ENCODE data around the gene RHOH. TPM values are rescaled to one million over a fixed set of nuclear protein-coding genes. Genes with fewer than 3 reads are reported as not detected.

The RHOH gene
- total and polyA plus RNA-seq, 2 donors from 2014 or later: 0.17 to 14.1 TPM

DNA sequence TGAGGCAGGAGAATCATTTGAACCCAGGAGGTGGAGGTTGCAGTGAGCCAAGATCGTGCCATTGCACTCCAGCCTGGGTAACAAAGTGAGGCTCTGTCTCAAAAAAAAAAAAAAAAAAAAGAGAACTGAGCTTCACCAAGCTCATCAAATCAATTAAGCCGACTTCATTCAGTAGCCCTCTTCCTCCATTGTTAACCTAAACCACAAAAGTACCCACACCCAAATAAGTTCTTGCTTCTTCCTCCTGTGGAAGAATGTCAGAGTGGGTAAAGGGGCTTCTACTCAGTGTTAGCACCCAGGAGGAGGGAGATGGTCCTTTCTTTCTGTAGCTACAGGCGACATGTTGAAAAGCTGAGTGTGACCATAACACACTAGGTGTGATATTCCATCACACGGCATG, 79.7 kb downstream of the RHOH start:
- H3K27me3 ChIP-seq (ENCODE audit: control insufficient read depth, insufficient read depth, low read length): no peaks in the 10 kb centered on the region
- no peak overlapping the region for H3K4me3 ChIP-seq (ENCODE audit: low read length in 3 of 3)
- no peak overlapping the region for H3K9ac ChIP-seq (ENCODE audit: low read length in 3 of 3)
- FAIRE-seq (no peak), DNase-seq (no peak)
- no peak overlapping the region for H3K27ac ChIP-seq (ENCODE audit: low read depth in 2 of 2, low read length in 2 of 2)
- H3K36me3 ChIP-seq (ENCODE audit: control insufficient read depth in 2 of 3, insufficient read depth in 3 of 3, low read length in 3 of 3): no peaks in the 10 kb centered on the region
- H3K4me1 ChIP-seq (ENCODE audit: control insufficient read depth in 2 of 3, insufficient read depth in 2 of 3, low read depth in 1 of 3, low read length in 3 of 3): no peaks in the 10 kb centered on the region
- H3K9me3 ChIP-seq (ENCODE audit: control insufficient read depth in 2 of 3, insufficient read depth in 1 of 3, low read length in 3 of 3): no peaks in the 10 kb centered on the region
- intact Hi-C loops (cut with DNase I): no loop called here
- TF ChIP-seq, protein P1, sequence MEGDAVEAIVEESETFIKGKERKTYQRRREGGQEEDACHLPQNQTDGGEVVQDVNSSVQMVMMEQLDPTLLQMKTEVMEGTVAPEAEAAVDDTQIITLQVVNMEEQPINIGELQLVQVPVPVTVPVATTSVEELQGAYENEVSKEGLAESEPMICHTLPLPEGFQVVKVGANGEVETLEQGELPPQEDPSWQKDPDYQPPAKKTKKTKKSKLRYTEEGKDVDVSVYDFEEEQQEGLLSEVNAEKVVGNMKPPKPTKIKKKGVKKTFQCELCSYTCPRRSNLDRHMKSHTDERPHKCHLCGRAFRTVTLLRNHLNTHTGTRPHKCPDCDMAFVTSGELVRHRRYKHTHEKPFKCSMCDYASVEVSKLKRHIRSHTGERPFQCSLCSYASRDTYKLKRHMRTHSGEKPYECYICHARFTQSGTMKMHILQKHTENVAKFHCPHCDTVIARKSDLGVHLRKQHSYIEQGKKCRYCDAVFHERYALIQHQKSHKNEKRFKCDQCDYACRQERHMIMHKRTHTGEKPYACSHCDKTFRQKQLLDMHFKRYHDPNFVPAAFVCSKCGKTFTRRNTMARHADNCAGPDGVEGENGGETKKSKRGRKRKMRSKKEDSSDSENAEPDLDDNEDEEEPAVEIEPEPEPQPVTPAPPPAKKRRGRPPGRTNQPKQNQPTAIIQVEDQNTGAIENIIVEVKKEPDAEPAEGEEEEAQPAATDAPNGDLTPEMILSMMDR (IDR thresholded peaks at IDR 0.05; ENCODE audit: borderline replicate concordance, extremely low read depth, insufficient read depth): no peak

DNA sequence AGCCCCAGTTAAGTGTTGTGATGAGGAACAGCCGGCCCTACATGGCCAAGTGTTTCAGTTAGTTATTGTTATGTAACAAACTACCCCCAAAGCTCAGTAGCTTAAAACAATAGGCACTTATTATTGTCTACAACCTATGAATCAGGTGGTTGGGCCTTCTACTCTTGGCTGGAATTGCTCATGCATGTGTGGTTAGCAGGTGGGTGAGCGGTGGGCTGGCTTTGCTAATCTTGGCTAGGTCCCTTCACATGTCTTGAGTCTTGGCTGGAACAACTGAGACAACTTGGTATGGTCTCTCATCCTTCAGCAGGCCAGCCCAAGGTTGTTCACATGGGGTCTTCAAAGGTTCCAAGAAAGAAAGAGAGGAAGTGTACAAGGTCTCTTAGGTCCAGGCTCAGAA, 83.8 kb downstream of the RHOH start:
- DNase-seq (no peak), FAIRE-seq (no peak)
- H3K4me3 ChIP-seq (ENCODE audit: low read length in 3 of 3): no peak overlapping the region
- H3K27ac ChIP-seq (ENCODE audit: low read depth in 2 of 2, low read length in 2 of 2): no peak overlapping the region
- H3K27me3 ChIP-seq (ENCODE audit: control insufficient read depth, insufficient read depth, low read length): no peaks in the 10 kb centered on the region
- H3K9me3 ChIP-seq (ENCODE audit: control insufficient read depth in 2 of 3, insufficient read depth in 1 of 3, low read length in 3 of 3): no peaks in the 10 kb centered on the region
- TF ChIP-seq, protein P1 (IDR thresholded peaks at IDR 0.05; ENCODE audit: borderline replicate concordance, extremely low read depth, insufficient read depth): no peak
- intact Hi-C loops (cut with DNase I): no loop called here
- no peaks in the 10 kb centered on the region for H3K4me1 ChIP-seq (ENCODE audit: control insufficient read depth in 2 of 3, insufficient read depth in 2 of 3, low read depth in 1 of 3, low read length in 3 of 3)
- no peak overlapping the region for H3K9ac ChIP-seq (ENCODE audit: low read length in 3 of 3)
- no peaks in the 10 kb centered on the region for H3K36me3 ChIP-seq (ENCODE audit: control insufficient read depth in 2 of 3, insufficient read depth in 3 of 3, low read length in 3 of 3)

DNA sequence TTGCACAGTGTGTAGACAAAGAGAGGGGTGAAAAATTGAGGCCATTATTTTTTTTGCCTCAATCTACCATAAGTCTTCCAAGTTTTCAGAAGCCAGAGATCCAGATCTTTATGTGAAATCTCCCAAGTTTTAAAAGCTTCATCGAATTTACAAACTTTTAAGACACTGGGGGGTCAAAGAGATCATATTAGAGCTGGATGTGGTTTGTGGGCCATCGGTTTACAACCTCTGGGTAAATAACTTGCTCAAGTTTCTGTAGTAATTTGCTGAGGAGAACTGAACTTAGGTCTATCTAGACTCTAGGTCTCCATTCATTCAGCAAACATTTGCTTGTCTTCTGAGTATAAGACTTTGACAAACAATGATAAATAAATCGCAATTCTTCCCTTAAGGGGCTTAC, 84.3 kb downstream of the RHOH start:
- DNase-seq: no peak

More for the DNA sequence above, 84.3 kb downstream of the RHOH start:
- Histone ChIP-seq H3K4me1 (ENCODE audit: control insufficient read depth in 2 of 3, insufficient read depth in 2 of 3, low read depth in 1 of 3, low read length in 3 of 3) (no peaks in the 10 kb centered on the region), H3K36me3 (ENCODE audit: control insufficient read depth in 2 of 3, insufficient read depth in 3 of 3, low read length in 3 of 3) (no peaks in the 10 kb centered on the region), H3K27me3 (ENCODE audit: control insufficient read depth, insufficient read depth, low read length) (no peaks in the 10 kb centered on the region), H3K4me3 (ENCODE audit: low read length in 3 of 3) (no peak overlapping the region), H3K9ac (ENCODE audit: low read length in 3 of 3) (no peak overlapping the region), H3K27ac (ENCODE audit: low read depth in 2 of 2, low read length in 2 of 2) (no peak overlapping the region), H3K9me3 (ENCODE audit: control insufficient read depth in 2 of 3, insufficient read depth in 1 of 3, low read length in 3 of 3) (no peaks in the 10 kb centered on the region)
- TF ChIP-seq, protein P1 (IDR thresholded peaks at IDR 0.05; ENCODE audit: borderline replicate concordance, extremely low read depth, insufficient read depth): no peak
- FAIRE-seq: no peak
- intact Hi-C loops (cut with DNase I): no loop called here
